Measurements from ENCODE around the gene LAMA2. TPM values are rescaled to one million over a fixed set of nuclear protein-coding genes. Genes with fewer than 3 reads are reported as not detected.

LAMA2 gene
- total and polyA plus RNA-seq, 2 donors (not counting 3 experiments of a cell fraction or from before 2014, with no cell fraction given): 0.51 to 0.75 TPM

- TF ChIP-seq CTCF (IDR thresholded peaks at IDR 0.05; ENCODE audit: extremely low read depth in 1 of 2, insufficient read depth in 1 of 2, low read depth in 1 of 2, low read length in 2 of 2) (no peak), POLR2A (IDR thresholded peaks at IDR 0.05; ENCODE audit: low read depth, low read length) (no peak), POLR2AphosphoS5 (IDR thresholded peaks at IDR 0.05; ENCODE audit: insufficient read depth, low read depth, low read length) (no peak)
- Histone ChIP-seq H3K4me1 (ENCODE audit: control insufficient read depth, extremely low read depth, insufficient read depth, low read length) (no peaks in the 10 kb centered on the region), H3K27me3 (ENCODE audit: control insufficient read depth in 2 of 2, insufficient read depth in 2 of 2, low read length in 2 of 2) (peaks cover 5 to 18% of the 10 kb centered on the region in 2 experiments), H3K27ac (ENCODE audit: insufficient read depth, low read depth, low read length) (no peak overlapping the region), H3K4me3 (replicated peaks in 1 of 3; ENCODE audit: insufficient read depth in 1 of 3, low read depth in 1 of 3, low read length in 3 of 3) (no peak overlapping the region), H3K36me3 (ENCODE audit: control insufficient read depth in 2 of 2, extremely low read depth in 1 of 2, insufficient read depth in 2 of 2, low read length in 2 of 2) (no peaks in the 10 kb centered on the region), H2AFZ (ENCODE audit: low read depth, low read length) (no peak overlapping the region), H3K9ac (replicated peaks; ENCODE audit: extremely low read depth, insufficient read depth, low read length) (no peak overlapping the region), H3K9me3 (replicated peaks; ENCODE audit: control insufficient read depth, insufficient read depth, low read length) (no peaks in the 10 kb centered on the region), H3K79me2 (ENCODE audit: control insufficient read depth, insufficient read depth, low read length) (no peaks in the 10 kb centered on the region), H3K9me1 (replicated peaks; ENCODE audit: control insufficient read depth, extremely low read depth, insufficient read depth, low read length) (no peaks in the 10 kb centered on the region), H3K4me2 (ENCODE audit: insufficient read depth, low read length) (no peak overlapping the region), H4K20me1 (replicated peaks; ENCODE audit: control insufficient read depth, extremely low read depth, insufficient read depth, low read length) (no peaks in the 10 kb centered on the region)
- dilution Hi-C loops (cut with MboI; ENCODE audit: extremely low pct_ligation_motif_present, low sequenced_read_pairs) (no loop called here), intact Hi-C loops (cut with micrococcal nuclease) (no loop called here)
- ChIA-PET POLR2A (no interaction called here), CTCF (interaction anchor here (1.7 kb wide), 1 partner anchor 21 kb away, joined by 6 read pairs; no protein-coding TSS in a partner anchor)
- BruUV-seq (replicated peaks): no TSS peak
- no peak for DNase-seq (ENCODE audit: low read depth, low spot score)
- no peak for FAIRE-seq
Observed at GRCh38 chr6:129273161-129273560, 390.2 kb downstream of the LAMA2 start.

GRCh38 chr6:129276461-129276860 is 393.5 kb downstream of the LAMA2 start:
- dilution Hi-C loops (cut with MboI; ENCODE audit: extremely low pct_ligation_motif_present, low sequenced_read_pairs): no loop called here
- FAIRE-seq: no peak

More at GRCh38 chr6:129276461-129276860, 393.5 kb downstream of the LAMA2 start:
- no TSS peak for BruUV-seq (replicated peaks)
- Histone ChIP-seq H3K27ac (ENCODE audit: insufficient read depth, low read depth, low read length) (no peak overlapping the region), H3K4me3 (replicated peaks in 1 of 3; ENCODE audit: insufficient read depth in 1 of 3, low read depth in 1 of 3, low read length in 3 of 3) (no peak overlapping the region), H3K9ac (replicated peaks; ENCODE audit: extremely low read depth, insufficient read depth, low read length) (no peak overlapping the region), H2AFZ (ENCODE audit: low read depth, low read length) (no peak overlapping the region), H3K4me2 (ENCODE audit: insufficient read depth, low read length) (no peak overlapping the region), H3K79me2 (ENCODE audit: control insufficient read depth, insufficient read depth, low read length) (no peaks in the 10 kb centered on the region), H3K9me1 (replicated peaks; ENCODE audit: control insufficient read depth, extremely low read depth, insufficient read depth, low read length) (no peaks in the 10 kb centered on the region), H3K27me3 (ENCODE audit: control insufficient read depth in 2 of 2, insufficient read depth in 2 of 2, low read length in 2 of 2) (peaks cover 4 to 20% of the 10 kb centered on the region in 2 experiments), H3K9me3 (replicated peaks; ENCODE audit: control insufficient read depth, insufficient read depth, low read length) (no peaks in the 10 kb centered on the region), H4K20me1 (replicated peaks; ENCODE audit: control insufficient read depth, extremely low read depth, insufficient read depth, low read length) (no peaks in the 10 kb centered on the region), H3K36me3 (ENCODE audit: control insufficient read depth in 2 of 2, extremely low read depth in 1 of 2, insufficient read depth in 2 of 2, low read length in 2 of 2) (no peaks in the 10 kb centered on the region), H3K4me1 (ENCODE audit: control insufficient read depth, extremely low read depth, insufficient read depth, low read length) (no peaks in the 10 kb centered on the region)
- no peak for DNase-seq (ENCODE audit: low read depth, low spot score)
- TF ChIP-seq POLR2A (IDR thresholded peaks at IDR 0.05; ENCODE audit: low read depth, low read length) (no peak), EZH2 (IDR thresholded peaks at IDR 0.05; ENCODE audit: borderline replicate concordance, low read depth, low read length, severe bottlenecking) (no peak), MAX (IDR thresholded peaks at IDR 0.05; ENCODE audit: insufficient read depth, insufficient read length) (no peak), JUN (IDR thresholded peaks at IDR 0.05; ENCODE audit: borderline replicate concordance, insufficient read depth, insufficient read length, low read depth) (no peak), GATA2 (IDR thresholded peaks at IDR 0.05; ENCODE audit: insufficient read depth, insufficient read length, low read depth, low read length) (no peak)
- intact Hi-C loops (cut with micrococcal nuclease): no loop called here
- POLR2A ChIA-PET: no interaction called here
- CTCF ChIA-PET: interaction anchor here (0.9 to 2.3 kb wide), 3 partner anchors 24 to 94 kb away, joined by 3 to 5 read pairs (median 4); no protein-coding TSS in a partner anchor

All from endothelial cell of umbilical vein (primary cell).